Liver (tissue), 3 donors: ENCODE measurements around the gene MAT2B.

Experiments used
- CTCF ChIP-seq: fragments of 150-350 bp; IDR thresholded peaks from 2 replicates; pipeline ENCODE4 v1.5.1; 2017; ENCODE audit warnings: improper control_type of control experiment, low read depth, low read length; ENCODE audit not compliant: missing input control
- EGR1 ChIP-seq, 2 donors: IDR thresholded peaks; 2 replicates each; pipeline ENCODE4 v1.6.1; 2016 to 2018; ENCODE audit warnings: antibody characterized with exemption in 2 of 2, low read depth in 2 of 2
- JUND ChIP-seq, 2 donors: IDR thresholded peaks; 2 replicates each; pipeline ENCODE4 v1.6.1; 2016; ENCODE audit warnings: antibody characterized with exemption in 2 of 2
- TF ChIP-seq, protein P1 (sequence below): IDR thresholded peaks from 2 replicates; pipeline ENCODE4 v1.6.1; 2016; ENCODE audit warnings: antibody characterized with exemption
- donor health status: healthy.
- donor health status: healthy.

DNA sequence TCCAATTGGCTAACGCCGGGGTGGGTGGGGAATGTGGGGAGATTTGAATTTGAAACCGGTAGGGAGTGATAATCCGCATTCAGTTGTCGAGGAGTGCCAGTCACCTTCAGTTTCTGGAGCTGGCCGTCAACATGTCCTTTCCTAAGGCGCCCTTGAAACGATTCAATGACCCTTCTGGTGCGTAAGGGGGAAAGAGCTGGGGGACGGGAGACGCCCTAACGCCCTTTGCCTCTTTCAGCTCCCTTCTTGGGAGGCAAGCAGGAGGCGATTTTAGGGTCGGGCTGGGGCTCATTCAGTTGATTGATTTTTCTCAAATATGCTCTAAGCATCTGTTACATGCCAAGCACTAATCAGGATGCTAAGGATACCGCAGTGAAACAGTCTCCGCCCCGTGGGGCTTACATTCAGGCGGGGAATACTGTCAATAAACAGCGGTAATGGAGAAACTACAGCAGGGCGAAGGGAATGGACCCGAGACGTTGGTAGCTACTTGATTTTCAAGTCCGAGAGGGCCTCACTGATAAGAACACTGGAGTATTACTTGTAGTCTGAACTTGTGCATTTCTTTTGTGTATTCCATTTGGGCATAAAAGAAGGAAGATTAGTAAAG, 44.8 kb upstream of the MAT2B start, which contains the start of gene HMMR:
- TF ChIP-seq EGR1 (IDR thresholded peaks at IDR 0.05; ENCODE audit: low read depth in 2 of 2) (peak in 1 of 2 donors; percentile 4), CTCF (no peak), JUND (IDR thresholded peaks at IDR 0.05) (no peak)
- TF ChIP-seq, protein P1, sequence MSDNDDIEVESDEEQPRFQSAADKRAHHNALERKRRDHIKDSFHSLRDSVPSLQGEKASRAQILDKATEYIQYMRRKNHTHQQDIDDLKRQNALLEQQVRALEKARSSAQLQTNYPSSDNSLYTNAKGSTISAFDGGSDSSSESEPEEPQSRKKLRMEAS: no peak
